HepG2 (cell line): Measurements from ENCODE around the gene CYP46A1. TPM values are rescaled to one million over a fixed set of nuclear protein-coding genes. Genes with fewer than 3 reads are reported as not detected.

ENCODE experiments used
- ATAC-seq: fragments of 200-7000 bp; cut with Tn5 transposase; 3 replicates; pipeline ENCODE4 v1.9.1; 2020; ENCODE audit warnings: mild to moderate bottlenecking, moderate library complexity
- BruUV-seq: library from RNA; stranded (reverse); fragments of 400-500 nt; replicated peaks from 2 replicates; lab custom pipeline; 2021; lab: Mats Ljungman, UMichigan
- CTCF ChIA-PET: fragments of 300-600 bp; formaldehyde crosslinking; extraction: SDS; loops from one replicate; lab custom pipeline; 2021; ENCODE audit warnings: low total read pairs, inconsistent platforms, low intra/inter-chr PET ratio; lab: Yijun Ruan, JAX
- POLR2A ChIA-PET: fragments of 350-600 bp; sonication (Branson Sonifier 250); formaldehyde crosslinking; loops from one replicate; lab custom pipeline; 2020; ENCODE audit warnings: antibody characterized with exemption, inconsistent platforms; lab: Yijun Ruan, JAX
- DNase-seq: peaks from one replicate; pipeline ENCODE4 v3.0.0-alpha.2; 2015; ENCODE audit warnings: low spot score
- FAIRE-seq: peaks from 3 replicates; lab custom pipeline; 2011; peaks lifted over from hg19 to GRCh38; lab: Jason Lieb, UNC
- H2AFZ ChIP-seq: one replicate; pipeline ENCODE4 v1.6.1; 2011; ENCODE audit warnings: low read length, inconsistent platforms
- H3K27ac ChIP-seq: fragments of 300-600 bp; 3 replicates; pipeline ENCODE4 v1.8.0; 2011; ENCODE audit warnings: mixed run types, mild to moderate bottlenecking, mixed read lengths, low read length, inconsistent platforms; ENCODE audit not compliant: insufficient read depth; ENCODE audit errors: extremely low read length
- H3K27me3 ChIP-seq, 2 experiments: fragments of 200-600 bp in 1 of 2; 2 replicates in 1 of 2; 3 replicates in 1 of 2; pipeline versions ENCODE4 v1.6.0 to v1.8.0; 2011; ENCODE audit warnings: low read length in 2 of 2, mild to moderate bottlenecking in 2 of 2, moderate library complexity in 2 of 2, inconsistent platforms in 1 of 2; ENCODE audit not compliant: insufficient read depth in 2 of 2, control insufficient read depth in 1 of 2
- H3K36me3 ChIP-seq, 2 experiments: fragments of 200-600 bp in 1 of 2; replicated peaks in 1 of 2; 2 replicates in 1 of 2; 3 replicates in 1 of 2; pipeline versions ENCODE4 v1.5.1 to v1.8.0; 2011; ENCODE audit warnings: low read length in 2 of 2, inconsistent platforms in 1 of 2; ENCODE audit not compliant: insufficient read depth in 2 of 2, control insufficient read depth in 1 of 2
- H3K4me1 ChIP-seq: 2 replicates; pipeline ENCODE4 v1.5.1; 2012; ENCODE audit warnings: low read length, inconsistent platforms; ENCODE audit not compliant: insufficient read depth
- H3K4me2 ChIP-seq: 2 replicates; pipeline ENCODE4 v1.6.0; 2011; ENCODE audit warnings: low read depth, low read length, inconsistent platforms
- H3K4me3 ChIP-seq, 3 experiments: fragments of 200-600 bp in 1 of 3; sonication (generic), shearing (Covaris generic) in 1 of 3; replicated peaks in 1 of 3; 2 replicates each; pipeline ENCODE4 v1.5.1; 2011 to 2016; ENCODE audit warnings: low read length in 3 of 3, inconsistent platforms in 2 of 3, low read depth in 2 of 3, mild to moderate bottlenecking in 2 of 3, control low read depth in 1 of 3, mixed read lengths in 1 of 3; ENCODE audit not compliant: insufficient read depth in 1 of 3
- H3K79me2 ChIP-seq: one replicate; pipeline ENCODE4 v1.6.1; 2011; ENCODE audit warnings: low read length, inconsistent platforms; ENCODE audit not compliant: insufficient read depth
- H3K9ac ChIP-seq: 2 replicates; pipeline ENCODE4 v1.6.0; 2011; ENCODE audit warnings: mild to moderate bottlenecking, low read depth, low read length, inconsistent platforms; ENCODE audit not compliant: insufficient read depth
- H3K9me3 ChIP-seq: 2 replicates; pipeline ENCODE4 v1.5.1; 2012; ENCODE audit warnings: mild to moderate bottlenecking, low read length
- H4K20me1 ChIP-seq: 2 replicates; pipeline ENCODE4 v1.6.0; 2011; ENCODE audit warnings: inconsistent platforms, mild to moderate bottlenecking, low read length, moderate library complexity; ENCODE audit not compliant: insufficient read depth
- AKNA ChIP-seq: sonication (generic); formaldehyde crosslinking; IDR thresholded peaks from 2 replicates; pipeline ENCODE4 v1.4.0; 2020; ENCODE audit warnings: missing genetic modification reagents, borderline replicate concordance
- CREB1 ChIP-seq, 2 experiments: fragments of 450-650 bp in 1 of 2; IDR thresholded peaks; 2 replicates each; pipeline ENCODE4 v1.6.1; 2016 to 2017; ENCODE audit warnings: control low read depth in 1 of 2, mild to moderate bottlenecking in 1 of 2, missing compliant biosample characterization in 1 of 2, missing genetic modification characterization in 1 of 2
- DZIP1 ChIP-seq: sonication (generic); formaldehyde crosslinking; IDR thresholded peaks from 2 replicates; pipeline ENCODE4 v1.5.0; 2020; ENCODE audit warnings: mild to moderate bottlenecking, missing genetic modification reagents
- HDAC6 ChIP-seq: fragments of 200-600 bp; sonication (generic); IDR thresholded peaks from 2 replicates; pipeline ENCODE4 v1.7.0; 2017; ENCODE audit warnings: mild to moderate bottlenecking, antibody characterized with exemption, low read length, low read depth
- IRF1 ChIP-seq: sonication (generic); formaldehyde crosslinking; IDR thresholded peaks from 2 replicates; pipeline ENCODE4 v1.4.0; 2020; ENCODE audit warnings: low read depth, mild to moderate bottlenecking, missing genetic modification reagents
- NONO ChIP-seq, 2 experiments: fragments of 450-650 bp in 1 of 2; sonication (generic) in 1 of 2; formaldehyde crosslinking in 1 of 2; IDR thresholded peaks in 1 of 2; conservative IDR thresholded peaks in 1 of 2; 2 replicates each; pipeline versions ENCODE4 v1.6.1 to v1.8.0; 2017 to 2022; ENCODE audit warnings: mild to moderate bottlenecking in 1 of 2, missing genetic modification reagents in 1 of 2, moderate library complexity in 1 of 2
- SMYD3 ChIP-seq: sonication (generic); formaldehyde crosslinking; IDR thresholded peaks from 2 replicates; pipeline ENCODE4 v1.8.1; 2023; ENCODE audit warnings: mild to moderate bottlenecking, missing genetic modification reagents
- SYNCRIP ChIP-seq: fragments of 200-400 bp; formaldehyde crosslinking; IDR thresholded peaks from 2 replicates; pipeline ENCODE4 v1.6.1; 2018; ENCODE audit warnings: mild to moderate bottlenecking, low read depth, low read length; ENCODE audit not compliant: insufficient read depth
- U2AF1 ChIP-seq: fragments of 200-400 bp; formaldehyde crosslinking; optimal IDR thresholded peaks from 2 replicates; pipeline ENCODE3; 2017; ENCODE audit warnings: mild to moderate bottlenecking, low read depth, low read length
- ZBTB49 ChIP-seq: sonication (generic); formaldehyde crosslinking; IDR thresholded peaks from 2 replicates; pipeline ENCODE4 v1.4.0; 2020; ENCODE audit warnings: missing genetic modification reagents, borderline replicate concordance
- ZNF12 ChIP-seq: sonication (generic); formaldehyde crosslinking; IDR thresholded peaks from 2 replicates; pipeline ENCODE4 v1.5.0; 2020; ENCODE audit warnings: missing genetic modification reagents
- ZNF234 ChIP-seq: sonication (generic); formaldehyde crosslinking; conservative IDR thresholded peaks from 2 replicates; pipeline ENCODE4 v1.5.1; 2020; ENCODE audit warnings: mild to moderate bottlenecking, missing genetic modification reagents
- ZNF792 ChIP-seq: IDR thresholded peaks from 2 replicates; pipeline ENCODE4 v1.6.1; 2016
- ZNF83 ChIP-seq: sonication (generic); formaldehyde crosslinking; IDR thresholded peaks from 2 replicates; pipeline ENCODE4 v1.4.0; 2020; ENCODE audit warnings: missing genetic modification reagents, mild to moderate bottlenecking, borderline replicate concordance
- WGBS: methylation state at CpG from one replicate; pipeline ENCODE4 v1.1.6; 2017; ENCODE audit warnings: low lambda C conversion rate; 5-methylcytosine and 5-hydroxymethylcytosine counted together
- in situ Hi-C: cut with HindIII; loops from 2 replicates; pipeline ENCODE4 v1.10.0; 2017; ENCODE audit warnings: low pct_unique_long_range_greater_than_20kb; ENCODE audit not compliant: extremely low pct_ligation_motif_present
- intact Hi-C: fragments of 100-400 bp; cut with micrococcal nuclease; formaldehyde crosslinking; loops from one replicate; pipeline ENCODE4 v1.10.0; 2022; ENCODE audit not compliant: unreplicated experiment
- polyA plus RNA-seq, 8 experiments: library from polyadenylated mRNA; depleted of rRNA in 3 of 8; stranded (reverse) in 7 of 8; unstranded in 1 of 8; fragments of >200 nt; fragmentation: Illumina TruSeq in 4 of 8; extraction: Trizol in 4 of 8; gene quantifications; 2 replicates each; pipeline versions ENCODE4 v1.2.1 to v1.2.3, GENCODE V29; 2011 to 2016; ENCODE audit warnings: low read depth in 4 of 8, missing spikeins in 1 of 8, mixed read lengths in 1 of 8; ENCODE audit not compliant: insufficient read depth in 1 of 8
- total RNA-seq, 5 experiments: library from RNA; depleted of rRNA; stranded (reverse); fragments of >200 nt; fragmentation: Illumina TruSeq; extraction: Trizol; gene quantifications; 2 replicates each; pipeline ENCODE4 v1.2.3, GENCODE V29; 2016; ENCODE audit warnings: low read depth in 1 of 5

Gene CYP46A1
- total and polyA plus RNA-seq, 2 of the 13 experiments (the other 11 are each of a cell fraction or from before 2014, with no cell fraction given), result not detected

- Histone ChIP-seq H3K79me2 (no peaks in the 10 kb centered on the region), H3K9me3 (peaks cover 9% of the 10 kb centered on the region), H2AFZ (no peak overlapping the region), H3K4me1 (no peaks in the 10 kb centered on the region), H3K4me2 (no peak overlapping the region), H3K27me3 (no peaks in the 10 kb centered on the region; a peak in 2 of 5 replicates), H4K20me1 (no peaks in the 10 kb centered on the region), H3K36me3 (no peaks in the 10 kb centered on the region), H3K9ac (no peak overlapping the region), H3K4me3 (no peak overlapping the region), H3K27ac (no peak overlapping the region)
- 0% methylated on average over 3 of the region's 7 CpGs for WGBS
- DNase-seq (no peak), FAIRE-seq (no peak), ATAC-seq (no peak)
- intact Hi-C loops (no loop called here), in situ Hi-C loops (no loop called here)
- CTCF ChIA-PET, result no interaction called here
- POLR2A ChIA-PET, result no interaction called here
- no TSS peak for BruUV-seq
- TF ChIP-seq CREB1 (IDR thresholded peaks at IDR 0.05) (no peak), CREB1 (CRISPR knock-in tag; IDR thresholded peaks at IDR 0.05) (no peak), DZIP1 (CRISPR knock-in tag) (no peak), SMYD3 (CRISPR knock-in tag) (no peak), IRF1 (CRISPR knock-in tag) (no peak), HDAC6 (no peak), ZNF12 (CRISPR knock-in tag) (no peak), ZBTB49 (CRISPR knock-in tag) (no peak), ZNF83 (CRISPR knock-in tag) (no peak), SYNCRIP (no peak), NONO (IDR thresholded peaks at IDR 0.05) (no peak), NONO (CRISPR knock-in tag; conservative IDR thresholded peaks at IDR 0.05) (no peak), U2AF1 (no peak), ZNF792 (CRISPR knock-in tag) (no peak), AKNA (CRISPR knock-in tag) (no peak), ZNF234 (CRISPR knock-in tag) (no peak)
Observed at GRCh38 chr14:99708449-99708848, 24.4 kb downstream of the CYP46A1 start.
